ENCODE data around the gene TRAPPC2L. TPM values are rescaled to one million over a fixed set of nuclear protein-coding genes. Genes with fewer than 3 reads are reported as not detected.
A peak's percentile ranks its signal among the peaks of the same experiment; 100 is the strongest.

Gene TRAPPC2L
- total and polyA plus RNA-seq, 2 experiments from 2014 or later, result 59.3 to 167 TPM

GRCh38 chr16:88815901-88816589, 40.9 kb upstream of the TRAPPC2L start:
- H3K27ac Mint-ChIP-seq, result no peak overlapping the region
- H3K36me3 ChIP-seq (ENCODE audit: insufficient read depth), result no peaks in the 10 kb centered on the region
- H3K27me3 ChIP-seq (ENCODE audit: insufficient read depth), result no peaks in the 10 kb centered on the region
- DNase-seq (ENCODE audit: low spot score) (peak; percentile 63), ATAC-seq (peak; percentile 30)
- no peaks in the 10 kb centered on the region for H3K9me2 ChIP-seq (ENCODE audit: insufficient read depth)
- peaks cover 4% of the 10 kb centered on the region for H3K79me2 ChIP-seq (replicated peaks; ENCODE audit: insufficient read depth)
- peaks cover 12% of the 10 kb centered on the region; the same call in 1 of the 3 replicates for H3K4me1 Mint-ChIP-seq
- peaks cover 3% of the 10 kb centered on the region; the same call in 1 of the 2 replicates for H3F3A ChIP-seq (replicated peaks; ENCODE audit: low read depth)
- H3K4me3 ChIP-seq, result no peak overlapping the region
- no peaks in the 10 kb centered on the region for H4K20me1 ChIP-seq (replicated peaks; ENCODE audit: insufficient read depth)
- no peak overlapping the region for H2AFZ ChIP-seq
- H3K27me3 Mint-ChIP-seq (ENCODE audit: insufficient read depth, low read depth, poor library complexity), result peaks cover 10% of the 10 kb centered on the region
- no peaks in the 10 kb centered on the region for H3K9me3 Mint-ChIP-seq
- H3K36me3 Mint-ChIP-seq (ENCODE audit: low read depth), result no peaks in the 10 kb centered on the region
- H3K4me1 ChIP-seq (ENCODE audit: insufficient read depth), result no peaks in the 10 kb centered on the region
- no peak overlapping the region for H3K27ac ChIP-seq (ENCODE audit: low read depth)
- TF ChIP-seq, protein P1, sequence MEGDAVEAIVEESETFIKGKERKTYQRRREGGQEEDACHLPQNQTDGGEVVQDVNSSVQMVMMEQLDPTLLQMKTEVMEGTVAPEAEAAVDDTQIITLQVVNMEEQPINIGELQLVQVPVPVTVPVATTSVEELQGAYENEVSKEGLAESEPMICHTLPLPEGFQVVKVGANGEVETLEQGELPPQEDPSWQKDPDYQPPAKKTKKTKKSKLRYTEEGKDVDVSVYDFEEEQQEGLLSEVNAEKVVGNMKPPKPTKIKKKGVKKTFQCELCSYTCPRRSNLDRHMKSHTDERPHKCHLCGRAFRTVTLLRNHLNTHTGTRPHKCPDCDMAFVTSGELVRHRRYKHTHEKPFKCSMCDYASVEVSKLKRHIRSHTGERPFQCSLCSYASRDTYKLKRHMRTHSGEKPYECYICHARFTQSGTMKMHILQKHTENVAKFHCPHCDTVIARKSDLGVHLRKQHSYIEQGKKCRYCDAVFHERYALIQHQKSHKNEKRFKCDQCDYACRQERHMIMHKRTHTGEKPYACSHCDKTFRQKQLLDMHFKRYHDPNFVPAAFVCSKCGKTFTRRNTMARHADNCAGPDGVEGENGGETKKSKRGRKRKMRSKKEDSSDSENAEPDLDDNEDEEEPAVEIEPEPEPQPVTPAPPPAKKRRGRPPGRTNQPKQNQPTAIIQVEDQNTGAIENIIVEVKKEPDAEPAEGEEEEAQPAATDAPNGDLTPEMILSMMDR (conservative IDR thresholded peaks at IDR 0.05; ENCODE audit: low read depth in 2 of 2), result peak; percentile 64 to 88
- TF ChIP-seq ZNF114 (CRISPR knock-in tag; IDR thresholded peaks at IDR 0.05), result no peak
- TF ChIP-seq POLR2AphosphoS5 (IDR thresholded peaks at IDR 0.05; ENCODE audit: low read depth), result peak; percentile 25; the same call in 1 of the 2 replicates
- no peak for TF ChIP-seq JUNB (IDR thresholded peaks at IDR 0.05; ENCODE audit: unreplicated experiment)
- TF ChIP-seq, protein P2, sequence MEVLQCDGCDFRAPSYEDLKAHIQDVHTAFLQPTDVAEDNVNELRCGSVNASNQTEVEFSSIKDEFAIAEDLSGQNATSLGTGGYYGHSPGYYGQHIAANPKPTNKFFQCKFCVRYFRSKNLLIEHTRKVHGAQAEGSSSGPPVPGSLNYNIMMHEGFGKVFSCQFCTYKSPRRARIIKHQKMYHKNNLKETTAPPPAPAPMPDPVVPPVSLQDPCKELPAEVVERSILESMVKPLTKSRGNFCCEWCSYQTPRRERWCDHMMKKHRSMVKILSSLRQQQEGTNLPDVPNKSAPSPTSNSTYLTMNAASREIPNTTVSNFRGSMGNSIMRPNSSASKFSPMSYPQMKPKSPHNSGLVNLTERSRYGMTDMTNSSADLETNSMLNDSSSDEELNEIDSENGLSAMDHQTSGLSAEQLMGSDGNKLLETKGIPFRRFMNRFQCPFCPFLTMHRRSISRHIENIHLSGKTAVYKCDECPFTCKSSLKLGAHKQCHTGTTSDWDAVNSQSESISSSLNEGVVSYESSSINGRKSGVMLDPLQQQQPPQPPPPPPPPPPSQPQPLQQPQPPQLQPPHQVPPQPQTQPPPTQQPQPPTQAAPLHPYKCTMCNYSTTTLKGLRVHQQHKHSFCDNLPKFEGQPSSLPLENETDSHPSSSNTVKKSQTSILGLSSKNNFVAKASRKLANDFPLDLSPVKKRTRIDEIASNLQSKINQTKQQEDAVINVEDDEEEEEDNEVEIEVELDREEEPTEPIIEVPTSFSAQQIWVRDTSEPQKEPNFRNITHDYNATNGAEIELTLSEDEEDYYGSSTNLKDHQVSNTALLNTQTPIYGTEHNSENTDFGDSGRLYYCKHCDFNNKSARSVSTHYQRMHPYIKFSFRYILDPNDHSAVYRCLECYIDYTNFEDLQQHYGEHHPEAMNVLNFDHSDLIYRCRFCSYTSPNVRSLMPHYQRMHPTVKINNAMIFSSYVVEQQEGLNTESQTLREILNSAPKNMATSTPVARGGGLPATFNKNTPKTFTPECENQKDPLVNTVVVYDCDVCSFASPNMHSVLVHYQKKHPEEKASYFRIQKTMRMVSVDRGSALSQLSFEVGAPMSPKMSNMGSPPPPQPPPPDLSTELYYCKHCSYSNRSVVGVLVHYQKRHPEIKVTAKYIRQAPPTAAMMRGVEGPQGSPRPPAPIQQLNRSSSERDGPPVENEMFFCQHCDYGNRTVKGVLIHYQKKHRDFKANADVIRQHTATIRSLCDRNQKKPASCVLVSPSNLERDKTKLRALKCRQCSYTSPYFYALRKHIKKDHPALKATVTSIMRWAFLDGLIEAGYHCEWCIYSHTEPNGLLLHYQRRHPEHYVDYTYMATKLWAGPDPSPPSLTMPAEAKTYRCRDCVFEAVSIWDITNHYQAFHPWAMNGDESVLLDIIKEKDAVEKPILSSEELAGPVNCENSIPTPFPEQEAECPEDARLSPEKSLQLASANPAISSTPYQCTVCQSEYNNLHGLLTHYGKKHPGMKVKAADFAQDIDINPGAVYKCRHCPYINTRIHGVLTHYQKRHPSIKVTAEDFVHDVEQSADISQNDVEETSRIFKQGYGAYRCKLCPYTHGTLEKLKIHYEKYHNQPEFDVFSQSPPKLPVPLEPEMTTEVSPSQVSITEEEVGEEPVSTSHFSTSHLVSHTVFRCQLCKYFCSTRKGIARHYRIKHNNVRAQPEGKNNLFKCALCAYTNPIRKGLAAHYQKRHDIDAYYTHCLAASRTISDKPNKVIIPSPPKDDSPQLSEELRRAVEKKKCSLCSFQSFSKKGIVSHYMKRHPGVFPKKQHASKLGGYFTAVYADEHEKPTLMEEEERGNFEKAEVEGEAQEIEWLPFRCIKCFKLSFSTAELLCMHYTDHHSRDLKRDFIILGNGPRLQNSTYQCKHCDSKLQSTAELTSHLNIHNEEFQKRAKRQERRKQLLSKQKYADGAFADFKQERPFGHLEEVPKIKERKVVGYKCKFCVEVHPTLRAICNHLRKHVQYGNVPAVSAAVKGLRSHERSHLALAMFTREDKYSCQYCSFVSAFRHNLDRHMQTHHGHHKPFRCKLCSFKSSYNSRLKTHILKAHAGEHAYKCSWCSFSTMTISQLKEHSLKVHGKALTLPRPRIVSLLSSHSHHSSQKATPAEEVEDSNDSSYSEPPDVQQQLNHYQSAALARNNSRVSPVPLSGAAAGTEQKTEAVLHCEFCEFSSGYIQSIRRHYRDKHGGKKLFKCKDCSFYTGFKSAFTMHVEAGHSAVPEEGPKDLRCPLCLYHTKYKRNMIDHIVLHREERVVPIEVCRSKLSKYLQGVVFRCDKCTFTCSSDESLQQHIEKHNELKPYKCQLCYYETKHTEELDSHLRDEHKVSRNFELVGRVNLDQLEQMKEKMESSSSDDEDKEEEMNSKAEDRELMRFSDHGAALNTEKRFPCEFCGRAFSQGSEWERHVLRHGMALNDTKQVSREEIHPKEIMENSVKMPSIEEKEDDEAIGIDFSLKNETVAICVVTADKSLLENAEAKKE (CRISPR knock-in tag; IDR thresholded peaks at IDR 0.05), result no peak
- H3K4me3 Mint-ChIP-seq, result no peak overlapping the region
- H3K4me2 ChIP-seq, result no peak overlapping the region
